T follicular helper cell (primary cell): Measurements from ENCODE around the gene RPL7A.
"Not testable (repeated sequence)": the region's sequence is repeated elsewhere in the genome, so short reads cannot be mapped to it uniquely, and the experiment has no call there.

Source experiments
- DNase-seq: peaks from one replicate; pipeline ENCODE4 v3.0.0-alpha.2; 2020; ENCODE audit warnings: low read depth
- total RNA-seq, 2 experiments: gene quantifications; one replicate each; lab custom pipeline; 2026; lab: John Stamatoyannopoulos, UW

RPL7A gene
- total RNA-seq: 1,542 to 1,828 reads per million in 2 experiments

- DNase-seq: peak; percentile 88
These were observed at the start of gene RPL7A, which contains the start of gene MED22 for GRCh38 chr9:133347985-133348717. RPL7A (plus strand) TSS chr9:133348218; CDS start chr9:133348244, 26 bp downstream. MED22 (minus strand) TSS chr9:133348131; CDS start chr9:133346662, 1,469 bp downstream.

DNA sequence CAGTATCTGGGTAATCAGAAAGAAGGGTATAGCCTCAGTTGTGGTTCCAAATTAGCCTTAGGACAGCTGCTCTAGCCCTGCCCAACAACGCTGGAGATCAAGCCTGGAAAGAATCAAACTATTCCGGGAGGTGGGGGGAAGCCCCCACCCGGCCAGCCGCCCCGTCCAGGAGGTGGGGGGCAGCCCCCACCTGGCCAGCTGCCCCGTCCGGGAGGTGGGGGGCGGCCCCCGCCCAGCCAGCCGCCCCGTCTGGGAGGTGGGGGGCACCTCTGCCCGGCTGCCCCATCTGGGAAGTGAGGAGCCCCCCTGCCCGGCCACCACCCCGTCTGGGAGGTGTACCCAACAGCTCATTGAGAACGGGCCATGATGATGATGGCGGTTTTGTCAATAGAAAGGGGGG, 48.0 kb upstream of the RPL7A start:
- DNase-seq: not testable (repeated sequence)

DNA sequence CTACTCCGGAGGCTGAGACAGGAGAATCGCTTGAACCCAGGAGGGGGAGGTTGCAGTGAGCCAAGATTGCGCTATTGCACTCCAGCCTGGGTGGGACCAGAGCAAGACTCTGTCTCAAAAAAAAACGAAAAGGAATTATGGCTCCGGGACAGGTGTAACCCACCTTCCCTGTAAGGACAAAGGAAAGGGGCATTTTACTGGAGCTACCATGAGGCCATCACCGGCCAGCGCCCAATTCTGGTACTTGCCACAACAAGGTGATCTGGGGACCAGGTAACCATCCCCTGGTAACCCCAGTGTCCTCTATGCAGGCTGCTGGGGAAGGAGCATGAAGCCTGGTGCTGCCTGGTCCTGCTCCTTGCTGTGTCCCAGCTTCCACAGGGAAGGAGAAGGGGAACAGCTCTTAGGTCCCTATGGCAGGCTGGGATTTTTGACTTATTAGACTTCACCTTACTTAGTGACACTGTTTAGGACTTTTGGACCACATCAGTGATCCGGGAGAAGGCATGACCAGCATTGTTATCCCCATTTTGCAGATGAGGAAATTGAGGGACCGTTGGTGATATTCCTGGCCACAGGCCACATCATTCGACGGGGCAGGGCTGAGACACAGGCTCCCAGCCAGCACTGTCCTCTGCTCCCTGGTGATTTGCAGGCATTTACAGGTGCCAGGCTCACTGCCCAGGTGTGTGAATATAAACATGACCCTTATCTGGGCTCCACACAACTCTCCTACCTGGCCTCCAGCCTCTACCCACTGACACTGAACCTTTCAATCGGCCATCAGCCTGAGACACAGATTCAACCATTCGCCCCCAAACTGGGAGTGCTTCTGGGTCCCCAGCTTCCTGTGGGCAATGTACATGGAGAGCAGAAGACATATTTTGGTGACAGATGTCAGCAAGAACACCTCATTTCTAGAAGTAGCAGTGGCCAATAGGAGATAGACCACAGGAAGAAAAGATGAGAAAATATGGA, 46.5 kb upstream of the RPL7A start:
- no peak for DNase-seq

- DNase-seq: no peak
These were observed 44.5 kb upstream of the RPL7A start for GRCh38 chr9:133303266-133304157.

DNA sequence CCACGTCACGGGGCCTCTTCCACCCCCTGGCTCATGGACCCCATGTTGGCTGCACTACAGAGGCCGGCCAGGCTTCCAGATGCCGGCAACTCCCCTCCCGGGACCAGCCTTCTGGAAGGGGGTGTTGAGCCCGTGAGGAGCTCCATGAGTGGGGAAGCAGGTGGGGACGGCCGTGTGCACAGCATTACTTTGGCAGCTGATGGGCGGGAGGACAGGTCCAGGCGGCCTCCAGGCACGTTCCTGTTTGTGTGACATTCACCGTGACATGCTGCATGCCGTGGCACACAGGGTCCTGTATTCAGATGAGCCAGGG, 43.9 kb upstream of the RPL7A start:
- DNase-seq: no peak

GRCh38 chr9:133304477-133305377, 43.3 kb upstream of the RPL7A start:
- no peak for DNase-seq

GRCh38 chr9:133305731-133306130, 42.3 kb upstream of the RPL7A start:
- DNase-seq: no peak

DNA sequence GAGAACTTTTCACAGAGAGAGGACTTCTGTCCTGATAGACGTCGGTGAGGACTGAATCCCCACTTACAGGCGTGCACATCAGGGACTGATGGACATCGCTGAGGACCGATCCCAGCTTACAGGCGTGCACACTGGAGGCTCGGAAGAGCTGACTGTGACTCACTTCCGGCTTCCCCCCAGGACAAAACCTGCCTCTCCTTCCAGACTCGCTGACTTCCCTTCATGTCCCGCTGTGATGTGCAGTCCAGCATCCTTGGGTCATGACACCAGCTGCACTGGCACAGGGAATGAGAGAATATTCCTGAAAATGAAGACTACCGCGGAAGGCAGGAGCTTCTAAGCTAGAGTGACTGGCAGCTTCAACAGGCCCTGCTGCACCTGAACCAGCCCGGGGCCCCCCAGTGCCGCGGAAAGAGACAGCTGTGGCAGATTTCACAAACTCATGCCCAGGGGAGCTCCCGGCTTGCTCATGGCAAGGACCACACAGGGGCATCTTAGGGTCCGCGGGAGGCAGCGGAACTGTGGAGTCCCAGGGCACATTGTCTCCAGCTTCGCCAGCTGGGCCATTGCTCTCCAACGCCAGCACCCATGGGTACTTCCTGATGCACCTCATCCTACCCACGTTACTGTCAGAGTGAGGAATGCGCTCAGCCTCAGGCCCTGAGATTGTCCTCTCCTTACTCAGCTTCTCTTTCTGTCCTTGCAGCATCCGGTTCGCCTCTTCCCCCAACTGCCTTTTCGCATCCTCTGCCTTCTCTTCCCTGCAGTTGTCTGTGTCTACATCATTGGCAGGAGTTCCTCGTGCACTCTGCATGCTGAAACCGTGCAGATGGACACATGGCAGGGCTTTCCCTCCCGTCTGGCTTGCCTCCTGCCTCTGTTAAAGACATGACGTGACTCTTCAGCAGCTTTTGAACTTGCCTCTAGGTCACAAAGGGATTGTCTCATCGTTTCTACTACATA, 41.5 kb upstream of the RPL7A start:
- no peak for DNase-seq

DNA sequence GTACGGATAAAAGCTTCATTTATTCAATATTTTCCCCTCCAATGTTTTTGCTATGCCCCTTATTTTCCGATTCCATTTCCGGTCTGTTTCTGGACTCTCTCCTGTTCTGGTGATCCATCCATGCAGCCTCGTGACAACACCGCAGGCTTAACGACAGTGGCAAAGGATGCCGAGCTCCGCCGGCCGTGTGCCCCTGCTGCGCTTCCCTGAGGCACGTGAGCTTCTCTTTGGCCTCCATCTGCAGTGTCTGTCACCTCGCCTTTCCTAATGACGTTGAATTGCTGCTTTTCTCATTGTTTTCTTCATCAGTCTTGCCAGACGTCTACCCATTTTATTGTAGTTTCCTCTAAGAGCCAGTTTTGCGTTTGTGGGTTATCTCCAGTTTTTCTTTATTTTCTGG, 40.7 kb upstream of the RPL7A start:
- no peak for DNase-seq

GRCh38 chr9:133309608-133310007, 38.4 kb upstream of the RPL7A start:
- DNase-seq: no peak

- no peak for DNase-seq
These were observed 32.0 kb upstream of the RPL7A start for GRCh38 chr9:133315997-133316396.

DNA sequence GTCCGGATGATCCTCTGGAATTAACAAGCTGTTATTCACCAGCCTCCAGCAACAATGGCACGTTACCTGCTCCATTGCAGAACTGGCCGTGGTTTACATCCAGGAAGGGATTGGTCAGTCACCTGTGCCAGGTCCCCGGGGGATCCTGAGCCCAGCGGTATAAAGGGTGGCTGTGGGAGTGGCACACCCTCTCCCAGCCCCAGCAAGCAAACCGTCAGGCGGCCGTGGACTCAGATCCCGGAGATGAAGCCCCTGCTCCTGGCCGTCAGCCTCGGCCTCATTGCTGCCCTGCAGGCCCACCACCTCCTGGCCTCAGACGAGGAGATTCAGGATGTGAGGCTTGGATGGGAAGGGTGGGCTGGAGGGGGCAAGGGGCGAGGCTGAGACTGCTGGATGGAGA, 30.5 kb upstream of the RPL7A start:
- not testable (repeated sequence) for DNase-seq

GRCh38 chr9:133320421-133320881, 27.6 kb upstream of the RPL7A start:
- DNase-seq: no peak

GRCh38 chr9:133321411-133321935, 26.5 kb upstream of the RPL7A start:
- DNase-seq: no peak

- DNase-seq: no peak
These were observed 25.3 kb upstream of the RPL7A start for GRCh38 chr9:133322701-133323100.

DNA sequence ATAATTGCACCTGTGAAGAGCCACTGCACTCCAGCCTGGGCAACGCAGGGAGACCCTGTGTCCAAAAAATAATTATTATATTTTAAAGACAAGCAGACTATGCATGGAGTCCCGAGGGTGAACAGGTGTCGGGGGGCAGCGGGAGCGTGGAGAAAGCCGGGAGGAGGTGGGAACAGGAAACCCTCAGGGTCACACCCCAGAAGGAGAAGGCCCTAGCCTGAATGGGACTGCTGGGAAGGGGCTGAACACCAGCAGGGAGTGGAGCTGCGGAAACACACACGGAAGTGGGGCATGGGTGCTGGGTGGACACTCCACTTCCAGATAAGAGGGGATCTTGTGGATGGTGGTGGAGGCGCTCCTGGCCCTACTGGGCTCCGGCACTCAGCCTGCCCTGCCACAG, 24.8 kb upstream of the RPL7A start:
- no peak for DNase-seq

- DNase-seq: no peak
These were observed 23.9 kb upstream of the RPL7A start for GRCh38 chr9:133323991-133324703.

DNA sequence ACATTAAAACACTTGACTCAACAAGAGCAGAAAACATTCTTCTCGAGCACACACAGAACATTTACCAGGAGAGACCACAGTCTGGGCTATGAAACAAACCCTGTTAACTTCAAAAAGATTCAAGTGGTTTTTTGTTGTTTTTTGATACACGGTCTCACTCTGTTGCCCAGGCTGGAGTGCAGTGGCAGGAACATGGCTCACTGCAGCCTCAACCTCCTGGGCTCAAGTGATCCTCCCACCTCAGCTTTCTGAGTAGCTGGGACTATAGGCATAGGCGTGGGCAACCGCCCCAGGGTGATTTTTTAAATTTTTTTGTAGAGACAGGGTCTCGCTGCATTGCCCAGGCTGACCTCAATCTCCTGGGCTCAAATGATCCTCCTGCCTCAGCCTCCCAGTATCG, 21.0 kb upstream of the RPL7A start:
- DNase-seq: not testable (repeated sequence)
